ENCODE data around the gene DLGAP1.
"Not testable (repeated sequence)": the region's sequence is repeated elsewhere in the genome, so short reads cannot be mapped to it uniquely, and the experiment has no call there.

Gene DLGAP1

GRCh38 chr18:3667255-3668137 lies 787.6 kb downstream of the DLGAP1 start:
- peak; percentile 68 for DNase-seq

- no peak for DNase-seq
Measured at GRCh38 chr18:3666526-3667254, 788.4 kb downstream of the DLGAP1 start.

DNA sequence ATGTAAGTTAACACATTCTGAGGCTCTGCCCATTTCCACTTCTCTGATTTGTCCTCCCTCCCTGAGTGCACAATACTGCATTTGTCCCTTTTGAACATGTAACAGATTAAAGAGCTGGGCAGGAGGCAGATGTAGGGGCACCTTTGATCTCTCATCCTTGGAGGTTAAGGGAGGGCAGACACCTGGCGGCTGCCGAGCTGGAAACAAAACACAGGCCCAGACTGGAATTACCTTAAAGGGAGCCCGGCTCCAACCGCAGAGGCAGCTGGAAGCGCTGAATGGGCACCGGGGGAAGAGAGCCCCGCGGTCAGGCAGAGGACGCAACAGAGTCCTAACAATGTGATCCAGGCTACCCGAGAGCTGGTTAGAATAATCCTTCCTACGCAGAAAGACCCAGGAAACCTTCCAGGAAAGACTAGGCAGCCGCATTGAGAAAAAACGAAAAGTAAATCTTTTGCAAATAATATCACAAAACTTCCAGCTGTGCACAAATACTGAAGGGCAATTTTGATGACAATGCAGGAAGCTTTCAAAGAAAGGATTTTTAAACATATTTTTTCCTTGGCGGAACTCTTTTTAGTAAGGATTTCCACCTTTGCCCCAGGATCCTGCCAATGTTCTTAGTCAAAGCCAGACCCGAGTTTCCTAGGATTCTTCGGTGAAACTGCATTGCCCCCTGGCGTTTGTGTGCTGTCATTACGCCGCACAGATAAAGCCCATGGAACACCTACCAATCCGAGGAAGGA lies 789.2 kb downstream of the DLGAP1 start:
- DNase-seq, result peak; percentile 38

GRCh38 chr18:3665204-3665603 lies 789.9 kb downstream of the DLGAP1 start:
- DNase-seq, result no peak

DNA sequence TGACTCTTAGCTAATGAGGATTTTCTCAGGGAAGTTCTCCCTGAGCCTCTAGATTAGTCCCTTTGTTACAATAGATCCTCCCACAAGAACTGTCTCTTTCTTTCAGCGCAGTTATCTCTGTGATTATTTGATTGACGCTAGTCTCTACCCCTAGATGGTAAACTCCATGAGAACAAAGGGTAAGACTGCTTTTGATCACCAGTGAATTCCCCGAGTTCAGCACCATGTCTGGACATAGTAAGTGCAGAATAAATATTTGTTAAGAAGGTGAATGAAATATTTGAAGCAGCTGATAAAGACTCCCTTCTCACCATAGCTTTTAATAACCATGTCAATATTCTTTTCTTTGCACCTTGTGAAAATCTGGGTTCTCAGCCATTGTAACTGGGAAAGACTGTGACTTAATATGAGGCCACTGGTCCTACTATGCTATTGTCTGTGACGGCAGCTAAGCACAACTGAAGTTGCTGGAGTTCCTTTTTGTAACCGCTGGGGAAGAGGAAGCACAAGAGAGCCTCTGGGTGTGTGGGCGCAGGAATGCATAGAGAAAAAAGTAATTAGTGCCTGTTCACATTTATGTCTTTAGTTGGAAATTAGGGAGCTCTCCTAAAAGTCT lies 790.4 kb downstream of the DLGAP1 start:
- no peak for DNase-seq

DNA sequence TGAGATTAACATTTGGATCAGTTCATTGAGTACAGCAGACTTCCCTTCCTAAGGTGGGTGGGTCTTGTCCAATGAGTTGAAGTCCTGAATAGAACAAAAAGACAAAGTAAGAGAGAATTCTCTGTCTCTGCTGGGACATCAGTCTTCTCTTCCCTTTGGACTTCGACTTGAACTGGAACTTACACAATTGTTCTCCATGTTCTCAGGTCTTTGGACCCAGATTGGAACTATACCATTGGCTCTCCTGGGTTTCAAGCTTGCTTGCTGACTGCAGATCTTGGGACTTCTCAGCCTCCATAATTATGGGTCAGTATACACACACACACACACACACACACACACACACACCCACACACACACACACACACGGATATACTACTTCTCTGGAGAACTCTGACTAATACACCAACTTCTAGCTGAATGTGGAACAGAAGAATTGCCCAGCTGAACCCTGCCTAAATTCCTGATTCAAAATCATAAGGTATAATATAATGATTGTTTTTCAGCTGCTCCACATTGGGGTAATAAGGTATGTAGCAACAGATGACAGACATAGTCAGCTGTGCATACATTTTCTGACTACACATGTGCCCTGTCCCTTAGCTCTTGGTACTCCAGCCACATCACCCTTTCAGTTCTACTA lies 791.1 kb downstream of the DLGAP1 start:
- no peak for DNase-seq

DNA sequence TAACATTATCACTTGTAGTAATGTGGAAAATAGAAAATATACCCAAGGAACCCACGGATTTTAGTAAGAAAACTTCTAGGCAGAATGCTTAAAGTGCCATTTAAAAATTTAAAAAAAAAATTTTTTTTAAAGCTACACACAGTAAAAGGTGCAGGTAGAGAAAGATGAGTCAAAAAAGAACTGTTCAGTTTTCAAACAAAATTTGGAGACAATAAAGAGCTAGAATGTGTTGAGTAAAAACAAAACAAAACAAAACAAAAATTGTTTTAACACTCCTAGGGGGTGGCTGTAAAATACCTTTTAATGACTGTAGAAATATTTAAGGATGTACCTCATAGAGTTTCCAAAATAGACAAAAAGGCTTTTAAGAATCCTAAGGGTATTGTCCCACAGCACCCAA lies 793.1 kb downstream of the DLGAP1 start:
- no peak for DNase-seq

GRCh38 chr18:3660739-3661515 lies 794.2 kb downstream of the DLGAP1 start:
- no peak for DNase-seq

DNA sequence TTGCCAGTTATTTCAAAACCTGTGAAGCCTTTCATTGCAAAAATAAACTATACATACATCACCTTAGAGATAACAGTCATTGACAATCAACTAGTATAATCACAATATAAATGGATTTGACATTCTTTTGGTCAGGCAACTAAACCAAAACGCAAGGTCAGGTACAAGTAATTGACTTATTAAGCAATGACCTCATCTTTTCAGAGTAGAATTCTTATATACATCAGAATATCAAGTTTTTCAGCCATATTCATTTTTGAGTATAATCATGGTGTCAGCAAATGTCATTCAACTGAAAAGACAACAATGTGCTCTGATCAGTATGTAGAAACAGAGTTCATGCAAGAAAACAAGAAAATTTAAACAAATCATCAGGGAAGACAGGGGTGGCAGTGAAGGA lies 796.6 kb downstream of the DLGAP1 start:
- DNase-seq, result no peak

DNA sequence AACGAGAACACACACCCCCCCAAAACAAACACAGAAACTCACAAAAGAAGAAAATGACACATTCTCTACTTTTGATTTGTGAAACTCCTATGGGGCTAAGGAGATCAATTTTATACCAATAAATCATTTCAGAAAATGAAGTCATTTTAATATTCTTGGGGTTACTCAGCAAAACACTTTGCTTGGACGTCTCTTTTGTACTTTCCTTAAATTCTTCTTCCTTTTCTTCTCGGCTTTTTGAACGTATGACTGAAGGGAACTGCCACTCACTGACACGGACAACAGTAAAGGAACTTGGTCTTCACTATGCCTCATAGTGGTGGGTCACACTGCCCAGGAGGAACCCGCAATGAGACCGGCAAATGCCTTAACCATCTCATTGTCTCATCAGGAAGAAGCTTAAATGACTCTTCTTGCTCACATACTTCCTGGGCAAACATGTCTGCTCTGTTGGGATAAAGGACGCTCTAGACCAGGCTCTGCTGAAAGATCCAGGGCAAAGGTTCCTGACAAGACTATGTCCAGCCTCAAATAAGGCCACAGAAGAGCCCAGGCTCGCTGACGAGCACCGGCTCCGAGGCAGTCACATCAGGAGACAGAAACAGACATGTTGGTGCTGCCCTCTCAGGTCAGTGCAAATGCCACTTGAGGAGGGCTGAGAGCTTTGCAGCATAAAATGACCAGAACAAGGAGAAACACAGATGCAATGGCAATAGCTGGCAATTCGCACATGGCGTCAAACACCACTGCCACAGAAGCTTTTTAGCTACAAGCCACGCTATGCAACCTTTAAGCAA lies 799.7 kb downstream of the DLGAP1 start:
- DNase-seq, result no peak

GRCh38 chr18:3654442-3655253 lies 800.5 kb downstream of the DLGAP1 start:
- no peak for DNase-seq

DNA sequence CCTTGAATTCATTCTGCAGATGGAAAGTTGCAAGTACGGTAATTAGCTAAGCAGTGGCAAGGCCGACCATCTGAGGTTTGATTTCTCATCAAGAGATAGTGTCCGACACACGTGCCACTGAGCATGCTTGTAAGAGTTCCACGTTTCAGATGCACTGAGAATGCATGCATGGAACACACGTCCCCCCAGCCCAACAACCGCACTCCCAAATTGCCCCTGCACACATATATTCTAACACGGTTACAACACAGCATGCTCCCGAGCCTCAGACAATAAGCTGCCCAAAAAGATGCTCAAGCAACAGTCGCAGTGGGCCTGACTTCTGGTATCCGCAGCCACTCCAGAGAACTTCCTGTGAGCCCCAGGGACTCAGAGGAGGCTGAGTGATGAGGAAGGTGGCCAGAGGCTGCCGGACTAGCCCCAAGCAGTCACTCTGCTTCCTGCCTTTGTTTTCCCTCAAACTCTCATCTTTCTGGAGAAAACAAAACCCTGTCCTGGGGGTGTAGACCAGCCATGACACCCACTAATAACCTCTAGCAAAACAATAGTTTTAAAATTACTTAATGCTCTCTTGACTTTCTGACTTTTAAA lies 801.2 kb downstream of the DLGAP1 start:
- no peak for DNase-seq

- no peak for DNase-seq
Measured at GRCh38 chr18:3653263-3653850, 801.8 kb downstream of the DLGAP1 start.

- no peak for DNase-seq
Measured at GRCh38 chr18:3652380-3653262, 802.5 kb downstream of the DLGAP1 start.

- DNase-seq, result no peak
Measured at GRCh38 chr18:3651266-3651665, 803.8 kb downstream of the DLGAP1 start.

DNA sequence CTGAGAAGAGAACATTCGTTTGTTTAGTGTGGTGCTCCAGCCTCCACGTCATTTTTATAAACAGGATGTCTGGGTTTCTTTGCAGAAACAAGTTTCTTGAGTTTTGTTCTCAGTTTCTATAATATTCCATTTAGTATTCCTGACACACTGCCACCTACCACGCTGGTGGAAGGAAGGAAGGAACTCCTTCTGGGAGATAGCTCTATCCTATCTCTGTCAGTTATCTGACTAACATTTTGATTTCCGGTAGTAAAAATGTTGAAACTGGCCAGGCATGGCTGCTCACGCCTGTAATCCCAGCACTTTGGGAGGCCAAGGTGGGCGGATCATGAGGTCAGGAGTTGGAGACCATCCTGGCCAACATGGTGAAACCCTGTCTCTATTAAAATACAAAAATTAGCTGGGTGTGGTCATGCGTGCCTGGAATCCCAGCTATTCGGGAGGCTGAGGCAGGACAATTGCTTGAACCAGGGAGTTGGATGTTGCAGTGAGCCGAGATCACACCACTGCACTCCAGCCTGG lies 804.5 kb downstream of the DLGAP1 start:
- DNase-seq, result not testable (repeated sequence)

DNA sequence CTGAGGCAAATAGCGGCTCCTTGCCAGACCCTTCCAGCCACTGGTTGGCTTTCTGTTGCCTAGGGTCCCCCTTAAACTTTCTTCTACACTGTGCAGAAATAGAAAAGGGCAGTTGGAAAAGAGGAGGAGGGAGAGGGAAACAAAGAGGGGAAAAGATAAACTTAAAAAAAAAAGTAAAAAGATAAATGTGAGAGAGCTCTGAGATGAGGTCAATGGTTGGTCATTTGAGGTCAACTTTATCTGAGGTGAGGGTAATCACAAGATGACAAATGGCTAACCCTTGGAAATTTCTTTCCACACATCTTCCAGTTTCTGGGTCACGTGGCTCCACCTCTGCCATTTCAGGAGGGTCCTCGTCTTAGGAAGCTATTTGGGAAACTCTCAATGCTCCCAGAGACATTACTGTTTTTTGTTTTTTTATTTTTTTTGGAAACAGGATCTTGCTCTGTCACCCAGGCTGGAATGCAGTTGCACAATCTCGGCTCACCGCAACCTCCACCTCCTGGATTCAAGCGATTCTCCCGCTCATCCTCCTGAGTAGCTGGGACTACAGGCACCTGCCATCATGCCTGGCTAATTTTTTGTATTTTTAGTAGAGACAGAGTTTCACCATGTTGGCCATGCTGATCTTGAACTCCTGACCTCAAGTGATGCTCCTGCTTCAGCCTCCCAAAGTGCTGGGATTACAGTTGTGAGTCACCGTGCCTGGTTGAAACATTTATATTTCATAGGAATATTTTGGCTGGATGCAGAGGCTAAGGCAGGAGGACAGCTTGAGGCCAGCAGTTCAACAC lies 805.3 kb downstream of the DLGAP1 start:
- no peak for DNase-seq
